Breast epithelium (tissue), 3 donors: Measurements from ENCODE around the gene IFT88.

Experiments used
- CTCF ChIP-seq, 3 donors: fragments of 450-650 bp; IDR thresholded peaks; one replicate each; pipeline ENCODE4 v1.5.1; 2016 to 2017; ENCODE audit warnings: antibody characterized with exemption in 3 of 3, mild to moderate bottlenecking in 3 of 3, moderate library complexity in 3 of 3
- POLR2AphosphoS5 ChIP-seq, 3 donors: sonication (generic); formaldehyde crosslinking; IDR thresholded peaks; one replicate each; pipeline ENCODE4 v1.6.1; 2017; ENCODE audit warnings: antibody characterized with exemption in 3 of 3

- TF ChIP-seq CTCF (IDR thresholded peaks at IDR 0.05) (no peak), POLR2AphosphoS5 (IDR thresholded peaks at IDR 0.05) (no peak)
Measured at GRCh38 chr13:20713751-20714150, 146.8 kb downstream of the IFT88 start.
